Stimulated activated CD8-positive, alpha-beta memory T cell treated with anti-CD3 and anti-CD28 coated beads, Interleukin-7, amount 100 ng/mL, for 4 hours (primary cell): ENCODE results near the gene AFG3L2.
A peak's percentile ranks its signal among the peaks of the same experiment; 100 is the strongest.
"Not testable (repeated sequence)": the region's sequence is repeated elsewhere in the genome, so short reads cannot be mapped to it uniquely, and the experiment has no call there.

ENCODE experiments used
- DNase-seq, 2 donors: peaks; one replicate each; pipeline ENCODE4 v3.0.0-alpha.2; 2020; ENCODE audit warnings: low read depth in 2 of 2

The AFG3L2 gene

GRCh38 chr18:12376754-12377555, at the start of gene AFG3L2:
Gene AFG3L2 (minus strand): TSS chr18:12377227. CDS start chr18:12377082, 145 bp downstream.
- DNase-seq: peak; percentile 100

DNA sequence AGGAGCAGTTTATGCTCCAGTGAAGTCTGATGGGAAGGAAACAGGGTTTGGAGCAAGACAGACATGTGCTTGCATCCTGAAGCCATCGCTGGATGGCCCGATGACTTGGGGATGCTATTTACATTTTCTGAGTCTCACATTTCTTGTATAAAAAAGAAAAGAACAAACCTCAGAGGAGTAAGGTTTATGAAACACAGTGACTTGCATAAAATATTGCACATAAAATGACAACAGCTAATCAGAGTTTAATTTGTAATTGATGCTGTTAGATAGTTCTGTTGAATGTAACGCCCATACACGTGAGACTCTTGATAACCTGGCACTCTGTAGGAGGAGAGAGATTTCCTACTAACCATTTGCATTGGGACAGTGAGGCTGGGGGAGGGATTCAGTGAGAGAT, 47.2 kb upstream of the AFG3L2 start:
- DNase-seq: no peak

DNA sequence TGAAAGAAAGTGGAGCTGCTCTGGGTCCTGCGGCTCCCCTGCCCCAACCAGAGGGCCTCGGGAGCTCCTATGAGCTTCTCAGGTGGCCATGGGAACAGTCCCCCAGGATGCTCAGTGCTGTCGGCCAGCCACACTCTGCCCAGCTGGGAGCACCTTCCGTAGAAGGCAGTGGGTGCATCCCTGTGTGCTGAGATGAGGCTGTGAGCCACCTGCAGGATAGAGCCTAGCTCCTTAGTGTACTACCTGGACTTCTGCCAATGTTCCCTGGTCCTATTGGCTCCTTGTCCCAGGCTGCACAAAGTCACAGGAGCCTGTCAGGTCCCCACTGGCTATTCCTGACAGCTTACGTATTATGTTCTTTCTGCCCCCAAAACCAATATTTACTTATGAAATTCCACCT, 46.8 kb upstream of the AFG3L2 start:
- DNase-seq: no peak

- no peak for DNase-seq
These were observed 46.4 kb upstream of the AFG3L2 start for GRCh38 chr18:12423393-12423792.

- DNase-seq: no peak
These were observed 45.9 kb upstream of the AFG3L2 start for GRCh38 chr18:12422936-12423335.

- DNase-seq: no peak
These were observed 44.7 kb upstream of the AFG3L2 start for GRCh38 chr18:12421732-12422131.

DNA sequence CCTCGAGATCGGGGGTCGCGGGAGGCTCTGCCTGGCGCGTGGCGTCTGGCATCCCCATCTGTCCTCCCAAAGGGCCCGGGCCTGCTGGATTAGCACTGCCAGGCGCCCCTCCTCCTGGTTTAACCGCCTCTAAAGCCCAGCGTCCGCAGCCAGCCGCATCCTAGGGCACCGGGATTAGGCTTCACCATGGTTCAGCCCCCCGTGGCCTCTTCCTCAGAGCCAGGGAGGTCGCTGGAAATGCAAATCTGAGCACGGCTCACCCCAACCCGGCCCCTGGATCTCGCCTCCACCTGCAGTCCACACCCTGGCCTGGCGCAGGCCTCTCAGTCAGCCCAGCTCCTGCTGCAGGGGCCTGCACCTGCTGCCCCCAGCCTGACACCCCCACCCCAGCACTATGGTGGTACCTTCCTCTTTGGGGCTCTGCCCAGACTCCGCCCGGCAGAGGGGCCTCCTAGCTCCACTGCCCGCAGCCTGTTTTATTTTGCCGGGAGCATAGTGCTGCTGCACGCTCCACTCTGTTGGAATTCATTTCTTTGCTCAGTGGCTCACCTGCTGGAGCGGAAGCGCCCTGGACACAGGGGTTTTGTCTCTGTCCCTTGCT, 43.9 kb upstream of the AFG3L2 start:
- DNase-seq: no peak

GRCh38 chr18:12417687-12418086, 40.7 kb upstream of the AFG3L2 start:
- DNase-seq: no peak

- DNase-seq: no peak
These were observed 39.2 kb upstream of the AFG3L2 start for GRCh38 chr18:12416098-12416729.

GRCh38 chr18:12411456-12411855, 34.4 kb upstream of the AFG3L2 start:
- DNase-seq: no peak

DNA sequence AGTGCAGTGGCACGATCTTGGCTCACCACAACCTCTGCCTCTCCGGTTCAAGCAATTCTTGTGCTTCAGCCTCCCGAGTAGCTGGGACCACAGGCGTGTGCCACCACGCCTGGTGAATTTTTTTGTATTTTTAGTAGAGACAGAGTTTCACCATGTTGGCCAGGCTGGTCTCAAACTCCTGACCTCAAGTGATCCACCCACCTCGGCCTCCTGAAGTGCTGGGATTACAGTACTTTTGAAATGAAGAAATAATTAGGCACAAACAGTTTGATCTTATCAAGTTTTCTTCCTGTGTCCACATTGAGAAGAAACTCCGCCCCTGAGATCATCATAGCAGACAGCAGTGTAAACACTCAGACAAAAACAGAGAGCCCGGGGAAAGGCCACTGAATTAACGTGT, 33.7 kb upstream of the AFG3L2 start:
- not testable (repeated sequence) for DNase-seq

GRCh38 chr18:12410081-12410481, 33.1 kb upstream of the AFG3L2 start:
- DNase-seq: no peak

DNA sequence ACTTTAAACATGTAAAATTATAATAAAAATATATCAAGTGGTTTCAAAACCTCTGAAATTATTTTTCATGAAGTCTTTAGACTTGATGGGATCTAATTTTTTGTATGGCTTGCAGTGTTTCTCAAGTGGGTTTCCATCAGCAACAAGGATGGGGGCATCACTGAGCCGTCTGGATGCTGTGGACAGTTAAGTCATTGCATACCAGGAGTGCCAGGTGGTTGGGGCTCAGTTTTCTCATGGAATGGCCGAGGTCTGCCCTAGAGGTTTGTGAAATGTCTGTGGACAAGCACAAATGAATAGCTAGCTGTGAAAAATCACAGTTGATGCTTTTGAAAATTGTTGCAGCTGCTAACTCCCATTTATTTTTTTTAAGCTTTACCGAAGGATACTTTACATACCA, 32.4 kb upstream of the AFG3L2 start:
- no peak for DNase-seq

GRCh38 chr18:12408247-12408869, 31.3 kb upstream of the AFG3L2 start:
- DNase-seq: peak in 1 of 2 donors; percentile 12

- no peak for DNase-seq
These were observed 29.5 kb upstream of the AFG3L2 start for GRCh38 chr18:12406371-12407111.

DNA sequence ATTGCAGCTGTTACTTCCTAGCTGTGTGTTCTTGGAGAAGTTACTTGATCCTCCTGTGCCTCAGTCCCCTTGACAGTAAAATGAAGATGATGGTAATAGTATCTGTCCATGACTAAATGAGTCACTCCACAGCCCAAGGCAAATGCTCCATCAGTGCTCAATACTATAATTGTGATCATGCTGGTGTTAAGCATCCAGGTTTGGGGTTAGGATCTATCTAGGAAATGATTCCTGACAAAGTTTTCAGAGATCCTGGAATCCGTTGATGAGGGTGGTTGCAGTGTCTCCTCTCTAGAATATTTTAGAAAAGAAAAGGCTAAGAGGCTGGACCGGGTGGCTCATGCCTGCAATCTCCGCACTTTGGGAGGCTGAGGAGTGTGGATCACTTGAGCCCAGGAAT, 28.0 kb upstream of the AFG3L2 start:
- DNase-seq: no peak

GRCh38 chr18:12403601-12404506, 26.8 kb upstream of the AFG3L2 start:
- DNase-seq: no peak

DNA sequence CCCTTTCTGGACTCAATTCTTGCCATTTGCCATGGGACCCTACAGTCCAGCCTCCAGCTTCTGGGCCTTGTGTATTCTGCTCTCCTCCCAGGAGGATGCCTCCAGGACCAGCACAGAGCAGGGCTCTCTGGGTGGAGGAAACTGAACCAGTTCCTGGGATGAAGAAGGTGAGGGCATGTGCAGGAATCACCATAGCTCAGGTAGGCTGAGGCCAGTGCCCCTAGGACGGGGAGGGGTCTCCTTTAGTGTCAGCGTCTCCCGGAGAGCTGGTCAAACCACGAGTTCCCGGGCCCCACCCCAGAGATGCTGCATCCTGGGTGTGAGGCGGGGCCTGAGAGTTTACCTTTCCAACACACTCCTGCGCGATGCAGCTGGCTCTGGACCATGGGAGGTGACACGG, 24.9 kb upstream of the AFG3L2 start:
- DNase-seq: no peak

- no peak for DNase-seq
These were observed 22.2 kb upstream of the AFG3L2 start for GRCh38 chr18:12399231-12399630.

DNA sequence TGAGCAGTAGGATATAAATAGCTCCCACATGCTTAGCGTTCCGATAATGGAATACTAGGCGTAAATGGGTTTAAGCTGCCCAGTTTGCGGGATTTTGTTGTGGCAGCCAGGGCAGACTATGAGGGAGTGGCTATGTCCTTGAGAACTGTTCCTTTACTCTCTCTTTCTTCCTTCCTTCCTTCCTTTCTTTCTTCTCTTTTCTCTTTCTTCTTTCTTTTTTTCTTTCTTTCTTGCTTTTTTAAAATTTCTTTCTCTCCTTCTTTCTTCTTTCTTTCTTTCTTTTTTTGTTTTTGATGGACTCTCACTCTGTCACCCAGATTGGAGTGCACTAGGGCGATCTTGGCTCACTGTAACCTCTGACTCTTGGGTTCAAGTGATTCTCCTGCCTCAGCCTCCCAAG, 21.6 kb upstream of the AFG3L2 start:
- no peak for DNase-seq

DNA sequence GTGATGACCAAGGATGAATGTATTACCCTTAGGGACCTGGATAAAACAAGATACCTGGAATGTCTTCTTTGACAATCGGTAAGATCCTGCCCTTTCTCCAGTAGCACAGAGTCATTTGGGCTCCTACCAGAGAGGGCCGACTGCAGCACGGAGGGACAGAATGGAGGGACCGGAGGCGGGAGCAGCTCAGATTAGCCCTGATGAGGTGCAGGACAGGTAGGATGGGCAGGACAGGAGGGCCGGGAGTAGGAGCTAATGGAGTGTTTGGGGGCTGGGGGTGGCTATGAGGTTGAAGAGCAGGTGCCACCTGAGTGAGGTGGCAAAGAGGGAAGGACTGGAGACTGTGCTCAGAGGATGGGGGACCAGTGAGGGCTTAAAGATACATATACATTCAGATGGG, 20.8 kb upstream of the AFG3L2 start:
- no peak for DNase-seq
